HG03097 (cell line): ENCODE data around the gene IGSF11.

ENCODE experiments used
- ATAC-seq: cut with Tn5 transposase; IDR thresholded peaks from one replicate; pipeline ENCODE4 v1.9.1; 2021; ENCODE audit not compliant: unreplicated experiment, low FRiP score

IGSF11 gene

GRCh38 chr3:118955914-118956556 is 78.6 kb downstream of the IGSF11 start:
- ATAC-seq = no peak

GRCh38 chr3:118951089-118951488 is 83.6 kb downstream of the IGSF11 start:
- no peak for ATAC-seq

- ATAC-seq = no peak
These were observed 85.4 kb downstream of the IGSF11 start for GRCh38 chr3:118949113-118949760.

DNA sequence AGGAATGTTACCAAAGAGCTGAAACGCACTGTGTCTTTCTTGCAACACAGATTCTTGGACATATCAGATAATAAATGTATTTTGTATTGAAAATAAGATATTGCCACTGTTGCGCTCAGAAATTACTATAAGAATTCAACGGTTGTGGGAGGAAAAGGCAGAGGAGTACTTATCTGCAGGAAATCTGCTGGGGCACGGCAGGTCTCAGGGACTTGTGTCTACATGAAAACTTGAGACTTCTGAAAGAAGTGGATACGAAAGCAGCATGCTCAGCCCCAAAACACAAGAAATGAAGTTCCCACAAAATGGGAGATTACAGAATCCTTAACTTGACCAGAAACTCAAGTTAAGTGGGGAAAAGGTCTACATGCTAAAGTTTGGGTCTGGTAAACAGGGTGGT is 86.5 kb downstream of the IGSF11 start:
- ATAC-seq = no peak

GRCh38 chr3:118946449-118946848 is 88.2 kb downstream of the IGSF11 start:
- ATAC-seq = no peak

DNA sequence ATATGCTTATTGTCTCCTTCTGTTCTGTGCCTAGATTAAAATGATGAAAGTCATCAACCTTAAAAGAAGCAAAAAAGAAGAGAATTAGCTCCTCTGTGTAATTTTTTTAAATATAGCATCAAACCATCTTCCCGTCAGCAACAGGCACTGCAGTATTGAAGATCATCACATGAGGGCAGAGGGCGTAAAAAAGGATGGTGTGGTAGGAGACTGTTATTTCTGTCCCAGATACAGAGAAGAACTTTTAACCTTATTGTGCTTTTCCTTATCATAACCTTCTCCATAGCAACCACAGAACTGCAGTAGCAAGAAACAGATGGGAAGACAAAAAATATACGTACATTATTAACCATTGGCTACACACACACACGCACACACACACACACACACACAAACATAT is 88.8 kb downstream of the IGSF11 start:
- no peak for ATAC-seq

DNA sequence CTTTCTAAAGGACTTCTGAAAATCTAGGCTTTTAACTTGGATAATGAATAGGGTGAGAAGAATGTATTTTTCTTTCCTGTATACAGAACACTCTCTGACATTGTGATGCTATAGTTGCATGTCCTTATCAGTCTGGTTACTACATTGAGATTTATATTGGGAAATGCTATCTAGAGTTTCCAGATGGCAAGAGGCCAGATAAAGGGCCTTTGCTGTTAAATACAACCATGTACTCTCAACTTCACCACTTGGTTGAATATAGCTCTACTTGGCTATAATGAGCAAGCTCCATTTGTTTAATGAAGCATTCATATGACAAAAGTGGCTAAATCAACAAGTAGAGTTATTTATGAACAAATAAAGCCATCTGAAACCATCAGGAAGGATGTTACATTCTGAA is 91.0 kb downstream of the IGSF11 start:
- ATAC-seq = no peak

- no peak for ATAC-seq
These were observed 92.0 kb downstream of the IGSF11 start for GRCh38 chr3:118942671-118943070.

DNA sequence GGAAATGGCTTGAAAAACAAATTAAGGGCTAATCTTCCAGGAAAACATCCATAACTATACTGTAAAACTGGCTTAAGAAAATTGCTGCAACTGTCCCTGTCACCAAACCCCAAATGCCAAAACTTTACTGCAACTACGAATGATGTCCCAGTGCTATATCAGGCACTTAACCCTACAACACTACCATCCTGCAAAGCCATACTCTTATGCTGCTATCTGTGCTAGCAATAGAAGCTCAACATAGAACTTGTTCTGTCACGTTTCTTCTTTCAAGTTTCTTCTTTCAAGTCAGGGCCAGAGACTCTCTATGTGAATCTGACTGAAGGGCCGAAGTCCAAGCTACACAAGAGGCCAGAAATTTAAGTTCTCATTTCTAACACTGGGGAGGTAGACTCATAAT is 92.5 kb downstream of the IGSF11 start:
- ATAC-seq = no peak

DNA sequence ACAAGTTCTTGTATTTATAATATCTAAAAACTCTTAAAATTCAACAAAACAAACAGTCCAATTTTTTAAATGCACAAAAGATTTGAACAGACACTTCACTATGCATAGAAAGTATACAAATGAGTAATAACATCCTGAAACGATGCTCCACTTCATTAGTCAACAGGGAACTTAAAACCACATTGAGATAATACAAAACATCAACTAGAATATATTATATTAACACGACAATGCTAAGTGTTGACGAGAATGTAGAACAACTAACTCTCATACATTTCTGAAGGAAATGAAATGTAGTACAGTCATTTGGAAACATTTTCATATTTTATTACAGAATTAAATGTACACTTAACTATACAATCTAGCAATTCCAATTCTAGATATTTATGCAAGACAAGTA is 93.4 kb downstream of the IGSF11 start:
- ATAC-seq = no peak

DNA sequence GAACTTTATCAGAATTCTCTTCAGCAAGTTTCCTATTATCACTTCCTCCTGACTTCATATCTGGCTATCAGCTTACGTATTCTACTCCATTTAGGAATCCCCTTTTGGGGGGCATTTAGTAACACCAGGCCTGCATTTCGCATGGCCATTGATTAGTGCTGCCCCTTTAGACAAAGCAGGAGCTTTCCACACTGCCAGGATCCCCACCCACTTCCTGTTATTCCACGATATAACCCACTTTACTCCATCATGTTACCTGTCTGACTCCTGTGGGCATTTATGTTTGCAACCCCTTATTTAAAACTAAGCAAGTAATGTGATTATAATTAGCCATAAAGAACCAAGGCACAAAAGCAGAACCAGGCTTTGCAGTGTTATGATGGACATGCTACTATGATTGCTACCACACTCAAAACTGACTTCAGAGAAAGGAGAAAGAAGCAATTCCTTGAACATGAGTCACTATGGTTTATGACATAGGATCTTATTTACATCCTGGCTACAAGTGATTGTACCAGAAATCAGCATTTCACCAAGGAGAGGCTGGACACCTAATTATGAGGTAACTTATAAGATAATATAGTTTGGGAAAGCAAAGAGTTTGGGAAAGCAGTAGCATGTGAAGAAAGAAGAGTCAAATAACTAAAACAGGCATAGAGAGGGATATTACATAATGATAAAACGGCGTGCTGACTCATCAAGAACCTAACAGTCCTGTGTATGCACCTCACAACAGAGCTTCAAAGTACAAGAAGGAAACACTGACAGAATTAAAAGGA is 96.3 kb downstream of the IGSF11 start:
- ATAC-seq = no peak

- no peak for ATAC-seq
These were observed 97.8 kb downstream of the IGSF11 start for GRCh38 chr3:118936811-118937210.

DNA sequence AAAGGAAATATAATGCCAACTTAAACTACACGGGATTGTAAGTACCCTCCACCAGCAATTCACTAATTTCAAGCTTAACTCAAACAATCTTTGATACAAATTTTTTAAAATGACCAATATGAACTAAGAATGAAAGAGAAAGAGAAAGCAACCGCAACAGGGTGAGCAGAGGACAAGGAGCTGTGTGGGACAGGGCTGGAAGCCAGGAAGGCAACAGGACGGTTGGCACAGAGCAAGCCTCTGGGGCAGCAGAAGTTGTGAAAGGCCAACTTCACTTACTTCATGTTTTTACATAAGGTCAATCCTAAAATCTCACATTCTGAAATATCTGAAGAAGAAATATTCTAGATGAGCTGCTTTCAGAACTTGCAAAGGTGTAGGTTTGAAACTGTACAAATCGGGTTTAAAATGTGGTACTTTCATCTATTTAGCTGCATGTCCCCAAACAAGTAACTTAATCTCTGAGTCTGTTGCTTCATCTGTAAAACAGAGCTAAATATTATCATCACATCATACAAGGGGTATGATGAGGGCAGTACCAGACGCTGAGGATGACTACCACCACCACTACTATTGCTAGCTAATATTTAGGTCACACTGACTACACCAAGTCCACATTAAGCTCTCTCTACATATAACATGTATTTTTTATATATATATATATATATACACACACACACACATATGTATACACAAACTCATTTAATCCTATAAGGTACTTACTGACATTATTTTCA is 101.7 kb downstream of the IGSF11 start:
- ATAC-seq = no peak

GRCh38 chr3:118931996-118932395 is 102.7 kb downstream of the IGSF11 start:
- ATAC-seq = no peak

DNA sequence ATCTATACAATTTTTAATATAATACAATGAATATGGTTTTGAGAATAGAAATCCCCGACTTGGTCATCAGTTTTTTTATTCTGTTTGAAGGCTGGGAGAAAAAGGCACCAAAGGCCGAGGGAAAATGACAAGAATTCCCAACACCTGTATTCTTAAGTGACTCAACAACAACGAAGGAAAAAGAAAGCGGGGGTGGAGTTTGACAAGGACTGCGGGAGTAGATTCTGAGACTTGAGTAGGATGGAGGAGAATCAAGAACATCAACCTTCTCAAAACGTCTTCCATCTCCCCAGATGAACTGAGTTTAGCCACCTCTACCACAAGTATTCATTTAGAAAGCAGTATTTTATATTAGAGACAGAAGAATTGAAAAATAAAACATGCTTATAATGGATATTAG is 107.2 kb downstream of the IGSF11 start:
- ATAC-seq = no peak

GRCh38 chr3:118912188-118912587 is 122.5 kb downstream of the IGSF11 start:
- ATAC-seq = no peak

DNA sequence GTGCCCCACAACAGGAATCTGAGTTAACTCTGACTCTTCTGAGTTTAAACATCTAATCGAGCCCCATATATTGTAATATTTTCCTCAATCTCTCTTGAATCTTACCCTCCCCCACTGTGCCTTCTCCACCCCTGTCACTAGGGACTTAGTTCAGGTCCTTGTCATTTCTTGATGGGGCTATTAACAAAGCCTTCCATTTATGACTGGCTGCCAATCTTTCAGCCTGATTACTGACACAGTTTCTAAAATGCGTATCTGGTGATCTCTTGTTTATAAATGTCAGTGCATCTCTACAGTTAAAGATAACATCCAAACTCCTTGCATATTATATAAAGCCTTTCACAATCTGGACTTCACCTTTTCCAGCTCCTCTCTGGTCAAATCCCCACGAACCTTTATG is 124.3 kb downstream of the IGSF11 start:
- ATAC-seq = no peak

GRCh38 chr3:118909763-118910162 is 124.9 kb downstream of the IGSF11 start:
- ATAC-seq = no peak

DNA sequence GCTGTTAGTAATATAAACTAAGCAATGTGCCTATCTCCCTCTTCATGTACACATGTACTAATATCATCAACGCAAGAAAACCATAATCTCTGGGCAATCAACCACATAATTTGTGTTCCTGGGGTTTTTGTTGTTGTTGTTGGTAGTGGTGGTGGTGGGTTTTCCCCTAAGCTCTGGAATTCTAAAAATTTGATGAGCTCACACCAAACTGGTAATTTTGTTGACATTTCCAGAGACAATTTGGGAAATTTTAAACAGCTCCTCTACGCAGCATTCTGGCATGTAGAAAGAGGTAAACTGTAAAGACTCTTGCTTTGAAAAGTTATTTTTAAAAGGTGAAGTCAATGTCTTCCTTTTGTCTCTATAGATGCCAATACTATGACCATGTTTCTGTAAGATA is 126.7 kb downstream of the IGSF11 start:
- no peak for ATAC-seq

- no peak for ATAC-seq
These were observed 133.7 kb downstream of the IGSF11 start for GRCh38 chr3:118900737-118901525.
